ENCODE results near the gene C12orf50. TPM values are rescaled to one million over a fixed set of nuclear protein-coding genes. Genes with fewer than 3 reads are reported as not detected.

Gene C12orf50
- total RNA-seq, 2 donors from 2014 or later, result not detected

DNA sequence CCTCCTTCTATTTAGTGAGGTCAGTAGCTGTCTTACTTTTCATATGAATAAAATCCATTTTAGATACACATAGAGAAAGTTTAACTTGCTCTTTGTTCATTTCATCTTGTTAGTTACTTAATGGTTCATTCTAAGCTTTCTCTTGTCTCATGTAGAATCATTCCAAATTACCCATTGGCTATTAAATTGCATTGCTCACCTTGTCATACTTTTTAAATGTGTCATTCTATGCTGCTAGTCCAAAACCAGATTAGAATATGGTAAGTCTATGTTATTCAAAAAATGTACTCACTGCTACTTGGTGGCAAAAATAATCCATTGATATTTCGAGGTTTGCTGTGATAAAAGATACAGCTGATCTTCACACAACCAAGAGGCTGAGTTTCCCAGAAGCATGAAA lies 3.0 kb downstream of the C12orf50 start:
- Histone ChIP-seq H3K4me1 (no peaks in the 10 kb centered on the region), H3K4me3 (no peak overlapping the region), H3K27ac (no peak overlapping the region), H3K9me3 (no peaks in the 10 kb centered on the region), H3K36me3 (replicated peaks in 1 of 2; ENCODE audit: insufficient read depth in 1 of 2, low read depth in 2 of 2) (no peaks in the 10 kb centered on the region), H3K27me3 (no peaks in the 10 kb centered on the region)
- no peak for DNase-seq
- WGBS, 2 donors, result 54 to 69% methylated on average over 1 of the region's 1 CpG
- intact Hi-C loops (cut with DNase I), result no loop called here
- no peak for TF ChIP-seq POLR2A (IDR thresholded peaks at IDR 0.05)
- TF ChIP-seq, protein P1, sequence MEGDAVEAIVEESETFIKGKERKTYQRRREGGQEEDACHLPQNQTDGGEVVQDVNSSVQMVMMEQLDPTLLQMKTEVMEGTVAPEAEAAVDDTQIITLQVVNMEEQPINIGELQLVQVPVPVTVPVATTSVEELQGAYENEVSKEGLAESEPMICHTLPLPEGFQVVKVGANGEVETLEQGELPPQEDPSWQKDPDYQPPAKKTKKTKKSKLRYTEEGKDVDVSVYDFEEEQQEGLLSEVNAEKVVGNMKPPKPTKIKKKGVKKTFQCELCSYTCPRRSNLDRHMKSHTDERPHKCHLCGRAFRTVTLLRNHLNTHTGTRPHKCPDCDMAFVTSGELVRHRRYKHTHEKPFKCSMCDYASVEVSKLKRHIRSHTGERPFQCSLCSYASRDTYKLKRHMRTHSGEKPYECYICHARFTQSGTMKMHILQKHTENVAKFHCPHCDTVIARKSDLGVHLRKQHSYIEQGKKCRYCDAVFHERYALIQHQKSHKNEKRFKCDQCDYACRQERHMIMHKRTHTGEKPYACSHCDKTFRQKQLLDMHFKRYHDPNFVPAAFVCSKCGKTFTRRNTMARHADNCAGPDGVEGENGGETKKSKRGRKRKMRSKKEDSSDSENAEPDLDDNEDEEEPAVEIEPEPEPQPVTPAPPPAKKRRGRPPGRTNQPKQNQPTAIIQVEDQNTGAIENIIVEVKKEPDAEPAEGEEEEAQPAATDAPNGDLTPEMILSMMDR (IDR thresholded peaks at IDR 0.05), result no peak
- ATAC-seq, result no peak

DNA sequence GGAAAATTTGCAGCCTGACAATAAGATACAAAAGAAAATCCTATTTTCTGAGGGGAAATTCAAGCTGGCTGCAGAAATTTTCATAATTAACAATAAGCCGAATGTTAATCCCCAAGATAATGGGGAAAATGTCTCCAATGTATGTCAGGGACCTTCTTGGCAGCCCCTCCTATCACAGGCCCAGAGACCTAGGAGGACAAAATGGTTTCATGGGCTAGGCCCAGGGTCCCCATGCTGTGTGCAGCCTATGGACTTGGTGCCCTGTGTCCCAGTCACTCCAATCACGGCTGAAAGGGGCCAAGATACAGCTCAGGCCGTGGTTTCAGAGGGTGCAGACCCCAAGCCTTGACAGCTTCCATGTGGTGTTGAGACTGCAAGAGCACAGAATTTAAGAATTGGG lies 11.2 kb downstream of the C12orf50 start:
- DNase-seq (no peak), ATAC-seq (no peak)
- Histone ChIP-seq H3K27me3 (no peaks in the 10 kb centered on the region), H3K4me1 (no peaks in the 10 kb centered on the region), H3K36me3 (replicated peaks in 1 of 2; ENCODE audit: insufficient read depth in 1 of 2, low read depth in 2 of 2) (no peaks in the 10 kb centered on the region), H3K9me3 (no peaks in the 10 kb centered on the region), H3K4me3 (no peak overlapping the region), H3K27ac (no peak overlapping the region)
- TF ChIP-seq, protein P1 (IDR thresholded peaks at IDR 0.05), result no peak
- TF ChIP-seq POLR2A (IDR thresholded peaks at IDR 0.05), result no peak
- intact Hi-C loops (cut with DNase I), result no loop called here
- WGBS, 2 donors, result 78 to 85% methylated on average over 2 to 3 of the region's 3 CpGs

DNA sequence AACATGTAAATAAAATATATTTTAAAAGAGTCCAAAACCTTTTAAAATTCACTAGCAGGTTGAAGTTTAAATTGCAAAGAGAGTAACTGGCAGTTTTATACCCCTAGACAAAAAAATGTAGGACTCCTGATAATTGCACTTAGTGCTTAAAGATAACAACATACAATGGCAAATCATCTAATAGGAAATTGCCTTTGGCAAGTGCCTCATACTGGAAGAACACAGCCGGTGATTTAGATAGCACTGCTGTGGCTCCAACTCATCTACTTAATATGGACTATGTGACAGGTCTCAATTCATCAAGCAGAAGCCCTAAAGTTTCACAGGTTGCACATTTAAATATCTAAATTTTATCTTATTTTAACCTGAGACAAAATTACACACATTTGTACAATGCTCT lies 13.4 kb downstream of the C12orf50 start:
- Histone ChIP-seq H3K4me3 (no peak overlapping the region), H3K36me3 (replicated peaks in 1 of 2; ENCODE audit: insufficient read depth in 1 of 2, low read depth in 2 of 2) (no peaks in the 10 kb centered on the region), H3K27ac (no peak overlapping the region), H3K9me3 (no peaks in the 10 kb centered on the region), H3K27me3 (no peaks in the 10 kb centered on the region), H3K4me1 (no peaks in the 10 kb centered on the region)
- no peak for TF ChIP-seq POLR2A (IDR thresholded peaks at IDR 0.05)
- TF ChIP-seq, protein P1 (IDR thresholded peaks at IDR 0.05), result no peak
- intact Hi-C loops (cut with DNase I), result no loop called here
- DNase-seq (no peak), ATAC-seq (no peak)
- 4 to 18% methylated on average over 1 of the region's 1 CpG for WGBS, 2 donors

DNA sequence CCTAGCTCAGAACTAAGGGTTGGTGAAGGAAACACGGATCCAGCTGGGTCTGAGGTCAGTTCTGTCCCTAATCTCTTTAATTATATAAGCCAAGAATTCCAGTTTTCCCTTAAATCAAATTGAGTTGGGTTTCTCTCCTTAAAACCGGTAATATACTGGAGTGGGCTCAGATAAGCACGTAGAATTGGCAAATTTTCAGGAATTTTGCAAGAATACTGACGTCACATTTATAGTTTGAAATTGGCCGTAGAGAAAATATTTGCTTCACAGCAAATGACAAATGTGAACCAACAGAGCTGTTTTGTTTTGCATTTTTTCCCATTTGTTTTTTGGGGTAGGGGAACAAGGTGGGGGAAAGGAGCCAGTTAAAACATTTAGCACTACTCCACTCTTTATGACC lies 17.4 kb downstream of the C12orf50 start:
- no peak for ATAC-seq
- Histone ChIP-seq H3K36me3 (replicated peaks in 1 of 2; ENCODE audit: insufficient read depth in 1 of 2, low read depth in 2 of 2) (no peaks in the 10 kb centered on the region), H3K4me1 (no peaks in the 10 kb centered on the region), H3K27ac (no peak overlapping the region), H3K27me3 (no peaks in the 10 kb centered on the region), H3K9me3 (no peaks in the 10 kb centered on the region), H3K4me3 (no peak overlapping the region)
- 41 to 52% methylated on average over 5 of the region's 5 CpGs for WGBS, 2 donors
- TF ChIP-seq, protein P1 (IDR thresholded peaks at IDR 0.05), result no peak
- TF ChIP-seq POLR2A (IDR thresholded peaks at IDR 0.05), result no peak
- DNase-seq, result no peak
- intact Hi-C loops (cut with DNase I), result no loop called here

DNA sequence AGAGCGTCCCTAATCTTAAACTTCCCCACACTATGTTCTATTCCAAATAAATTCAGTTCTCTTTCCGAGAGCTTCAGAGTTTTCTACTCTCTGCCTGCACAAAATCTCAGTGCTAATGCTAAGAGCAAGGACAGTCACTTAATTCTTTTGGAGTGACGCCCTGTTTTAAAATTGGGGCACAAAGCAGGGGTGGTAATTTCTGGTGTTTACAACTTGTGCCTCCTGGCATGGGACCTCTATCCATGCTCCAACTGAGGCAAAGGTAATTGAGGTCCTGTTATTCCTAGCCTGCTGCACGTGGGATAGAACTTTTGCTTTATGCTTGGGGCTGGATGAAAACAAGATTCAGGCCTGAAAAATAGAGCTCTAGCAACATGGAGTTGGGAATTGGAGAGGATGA lies 22.9 kb downstream of the C12orf50 start:
- TF ChIP-seq POLR2A (IDR thresholded peaks at IDR 0.05), result no peak
- TF ChIP-seq, protein P1 (IDR thresholded peaks at IDR 0.05), result no peak
- no peaks in the 10 kb centered on the region for H3K4me1 ChIP-seq
- H3K27me3 ChIP-seq, result no peaks in the 10 kb centered on the region
- intact Hi-C loops (cut with DNase I), result no loop called here
- no peak overlapping the region for H3K4me3 ChIP-seq
- no peak for DNase-seq
- H3K9me3 ChIP-seq, result no peaks in the 10 kb centered on the region
- H3K27ac ChIP-seq, result no peak overlapping the region
- 65 to 71% methylated on average over 4 of the region's 4 CpGs for WGBS, 2 donors
- no peak for ATAC-seq
- no peaks in the 10 kb centered on the region for H3K36me3 ChIP-seq (replicated peaks in 1 of 2; ENCODE audit: insufficient read depth in 1 of 2, low read depth in 2 of 2)
